GM19372 (cell line): ENCODE measurements around the gene KIF26A.

Source experiments
- ATAC-seq: cut with Tn5 transposase; IDR thresholded peaks from one replicate; pipeline ENCODE4 v1.9.1; 2021; ENCODE audit warnings: mild to moderate bottlenecking, low read depth, moderate library complexity; ENCODE audit not compliant: unreplicated experiment

The KIF26A gene

DNA sequence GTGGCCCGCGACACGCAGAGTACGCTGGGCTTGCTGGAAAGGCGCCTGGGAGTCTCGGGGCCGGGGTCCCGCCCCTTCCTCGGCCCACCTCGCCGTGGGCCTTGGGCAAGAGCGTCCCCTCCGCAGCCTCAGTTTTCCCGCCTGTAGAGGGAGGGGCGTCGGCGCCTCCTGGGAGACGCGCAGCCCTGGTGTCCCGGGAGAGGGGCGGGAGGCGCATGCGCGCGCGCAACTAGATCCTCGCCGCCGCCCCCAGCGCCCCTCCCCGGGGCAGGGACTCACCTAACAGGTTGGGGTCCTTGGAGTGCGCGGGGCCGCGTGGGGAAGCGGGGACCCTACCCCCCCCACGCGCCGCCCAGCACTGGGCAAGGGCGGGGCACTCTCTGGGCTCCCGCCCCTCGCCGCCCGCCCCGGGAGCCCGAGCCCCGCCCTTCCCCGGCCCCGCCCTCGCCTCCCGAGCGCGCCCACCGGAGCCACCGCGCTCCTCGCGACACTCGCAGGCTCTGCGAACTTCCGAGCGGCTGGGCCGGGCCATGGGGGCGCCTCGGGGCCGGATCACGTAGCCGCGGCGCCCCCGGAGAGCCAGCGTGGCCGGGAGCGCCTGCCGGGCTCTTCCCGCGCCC lies at the start of gene KIF26A:
Gene KIF26A (plus strand): TSS at position 490 of the 620 bp plus-strand sequence. CDS start 136 bp downstream, outside the sequence.
- ATAC-seq = no peak

DNA sequence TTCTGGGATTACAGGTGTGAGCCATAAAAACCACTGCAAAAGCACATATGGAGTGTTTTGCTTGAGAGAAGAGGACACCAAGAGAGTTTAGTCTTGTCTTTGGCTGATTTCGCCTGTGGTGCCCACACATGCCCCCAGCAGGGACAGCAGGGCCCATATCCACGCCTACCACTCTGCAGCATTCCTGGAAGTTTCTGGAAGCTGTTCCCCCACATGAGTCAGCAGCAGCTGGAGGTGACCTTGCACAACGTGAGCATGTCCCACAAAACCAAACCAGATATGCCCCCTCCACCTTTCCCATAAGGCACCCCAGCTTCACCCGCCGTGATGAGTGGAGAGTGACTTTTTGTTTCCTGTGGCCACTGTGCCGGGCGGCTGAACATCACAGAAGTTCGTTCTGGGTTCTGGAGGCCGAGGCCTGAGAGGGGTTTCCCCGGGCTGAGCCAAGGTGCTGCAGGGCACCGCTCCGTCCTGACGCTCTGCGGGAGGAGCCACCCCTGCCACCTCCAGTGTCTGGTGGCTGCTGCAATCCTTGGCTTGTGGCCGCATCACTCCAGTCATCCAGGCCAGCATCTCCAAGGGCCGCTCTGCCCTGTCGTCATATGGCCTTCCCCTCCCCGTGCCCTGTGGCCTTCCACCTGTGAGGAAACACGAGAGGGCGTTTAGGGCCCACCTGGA lies 48.2 kb upstream of the KIF26A start:
- no peak for ATAC-seq

DNA sequence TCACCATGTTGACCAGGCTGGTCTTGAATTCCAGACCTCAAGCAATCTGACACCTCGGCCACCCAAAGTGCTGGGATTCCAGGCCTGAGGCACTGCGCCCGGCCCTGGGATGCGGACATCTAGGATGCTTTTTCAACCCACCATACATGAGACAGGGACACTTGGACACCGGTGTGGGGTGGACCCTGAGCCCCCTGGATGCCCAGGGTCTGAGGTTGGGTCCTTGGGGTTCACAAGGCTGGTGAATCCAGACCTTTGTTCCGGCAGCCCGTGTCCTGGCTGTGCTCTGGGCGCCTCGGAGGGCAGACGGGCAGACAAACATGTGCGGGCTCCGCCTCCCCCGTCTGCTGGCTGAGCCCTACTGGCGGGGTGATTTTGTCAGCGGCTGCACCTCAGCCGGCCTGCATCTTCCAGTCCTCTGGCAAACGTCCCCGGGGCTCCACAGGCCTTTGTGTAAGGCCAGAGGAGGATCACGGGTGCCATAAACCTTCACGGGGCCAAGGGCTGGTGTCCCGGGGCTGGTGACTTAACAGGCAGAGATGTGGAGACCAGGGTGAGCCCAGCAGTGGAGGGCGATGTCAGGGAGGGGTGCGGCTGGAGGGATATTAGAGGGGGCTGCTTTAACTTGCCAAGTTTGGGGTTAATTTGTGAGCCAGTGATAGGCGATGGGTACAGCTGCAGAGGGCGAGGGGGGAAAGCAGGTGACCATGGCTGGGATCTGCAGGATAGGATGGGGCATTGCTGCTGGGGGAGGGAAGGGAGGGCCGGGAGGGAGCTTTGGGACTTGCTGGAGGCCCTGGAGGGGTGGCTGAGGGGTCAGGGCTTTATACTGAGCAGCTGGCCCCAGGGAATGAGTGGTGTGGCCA lies 47.1 kb upstream of the KIF26A start:
- no peak for ATAC-seq

DNA sequence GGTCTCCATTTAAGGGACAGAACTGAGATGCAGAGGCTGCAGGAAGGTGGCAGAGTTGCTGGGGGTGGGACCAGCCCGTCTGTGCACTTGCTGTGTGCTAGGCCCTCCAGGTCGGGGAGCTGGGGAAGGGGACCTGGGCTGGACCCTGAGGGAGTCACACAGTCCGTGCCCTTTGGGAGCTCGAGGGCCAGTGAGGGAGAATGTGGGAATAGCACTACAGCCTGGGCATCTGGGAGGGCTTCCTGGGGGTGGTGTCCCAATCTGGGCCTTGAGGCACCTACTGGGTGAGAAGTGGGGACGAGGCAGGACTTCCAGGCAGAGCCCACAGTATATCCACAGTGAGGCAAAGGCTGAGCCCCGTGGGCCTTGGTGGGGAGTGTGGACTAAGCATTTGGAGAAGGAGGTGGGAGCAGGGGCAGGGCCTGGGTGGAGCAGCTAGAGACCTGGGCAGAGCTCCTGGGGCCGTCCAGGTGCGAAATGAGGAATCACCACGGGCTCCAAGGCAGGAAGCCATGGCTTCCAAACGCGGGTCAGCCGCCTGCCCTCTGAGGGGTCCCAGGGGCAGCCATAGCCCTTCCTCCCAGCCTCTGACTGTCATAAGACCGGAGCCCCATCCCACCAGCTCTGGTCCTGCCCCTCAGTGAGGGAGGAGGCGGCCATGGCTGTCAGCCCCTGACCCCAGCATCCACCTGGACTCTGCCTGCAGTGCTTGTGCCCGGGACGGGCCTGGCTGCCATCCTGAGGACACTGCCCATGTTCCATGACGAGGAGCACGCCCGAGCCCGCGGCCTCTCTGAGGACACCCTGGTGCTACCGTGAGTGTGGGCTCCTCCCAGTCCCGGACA lies 46.2 kb upstream of the KIF26A start:
- ATAC-seq = no peak

DNA sequence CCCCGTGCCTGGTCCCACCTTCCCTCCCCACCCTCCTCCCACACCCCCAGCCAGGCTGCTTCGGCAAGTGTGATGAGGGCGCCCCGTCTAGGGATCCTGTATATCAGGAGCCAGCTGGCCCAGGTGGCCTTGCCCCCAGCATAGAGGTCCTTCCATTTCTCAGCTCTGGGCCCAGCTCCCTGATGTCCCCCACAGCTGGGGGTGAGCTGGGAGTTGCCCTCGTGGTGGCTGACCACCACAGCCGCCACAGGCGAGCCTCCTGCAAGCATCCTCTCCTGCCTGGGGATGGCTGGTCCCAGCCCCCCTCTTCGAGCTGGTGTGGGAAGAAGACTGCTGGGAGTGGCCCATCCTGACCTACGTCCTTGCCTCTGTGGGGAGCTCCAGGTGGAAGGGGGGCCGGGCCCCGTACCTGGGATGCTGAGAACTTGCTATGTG lies 45.4 kb upstream of the KIF26A start:
- no peak for ATAC-seq

DNA sequence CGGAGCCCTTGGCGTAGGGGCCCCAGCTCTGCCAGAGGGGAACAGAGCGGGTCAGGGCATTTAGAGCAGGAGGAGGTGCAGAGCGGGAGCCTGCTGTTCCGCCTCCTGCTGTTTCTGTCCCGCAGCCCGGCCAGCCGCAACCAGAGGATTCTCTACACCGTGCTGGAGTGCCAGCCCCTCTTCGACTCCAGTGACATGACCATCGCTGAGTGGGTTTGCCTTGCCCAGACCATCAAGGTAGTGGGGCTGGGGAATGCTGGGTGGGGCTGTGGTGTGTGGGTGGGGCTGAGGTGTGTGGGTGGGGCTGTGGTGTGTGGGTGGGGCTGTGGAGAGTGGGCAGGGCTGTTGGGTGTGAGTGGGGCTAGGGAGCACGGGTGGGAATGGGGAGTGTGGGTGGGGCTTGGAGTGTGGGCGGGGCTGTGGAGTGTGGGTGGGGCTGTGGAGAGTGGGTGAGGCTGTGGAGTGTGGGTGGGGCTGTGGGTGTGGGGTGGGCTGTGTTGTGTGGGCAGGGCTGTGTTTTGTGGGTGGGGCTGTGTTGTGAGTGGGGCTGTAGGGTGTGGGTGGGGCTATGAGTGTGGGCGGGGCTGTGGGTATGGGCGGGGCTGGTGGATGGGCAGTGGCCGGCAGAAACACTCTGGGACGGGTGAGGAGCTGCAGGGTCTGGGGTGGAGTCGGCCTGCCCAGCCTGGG lies 44.9 kb upstream of the KIF26A start:
- no peak for ATAC-seq

DNA sequence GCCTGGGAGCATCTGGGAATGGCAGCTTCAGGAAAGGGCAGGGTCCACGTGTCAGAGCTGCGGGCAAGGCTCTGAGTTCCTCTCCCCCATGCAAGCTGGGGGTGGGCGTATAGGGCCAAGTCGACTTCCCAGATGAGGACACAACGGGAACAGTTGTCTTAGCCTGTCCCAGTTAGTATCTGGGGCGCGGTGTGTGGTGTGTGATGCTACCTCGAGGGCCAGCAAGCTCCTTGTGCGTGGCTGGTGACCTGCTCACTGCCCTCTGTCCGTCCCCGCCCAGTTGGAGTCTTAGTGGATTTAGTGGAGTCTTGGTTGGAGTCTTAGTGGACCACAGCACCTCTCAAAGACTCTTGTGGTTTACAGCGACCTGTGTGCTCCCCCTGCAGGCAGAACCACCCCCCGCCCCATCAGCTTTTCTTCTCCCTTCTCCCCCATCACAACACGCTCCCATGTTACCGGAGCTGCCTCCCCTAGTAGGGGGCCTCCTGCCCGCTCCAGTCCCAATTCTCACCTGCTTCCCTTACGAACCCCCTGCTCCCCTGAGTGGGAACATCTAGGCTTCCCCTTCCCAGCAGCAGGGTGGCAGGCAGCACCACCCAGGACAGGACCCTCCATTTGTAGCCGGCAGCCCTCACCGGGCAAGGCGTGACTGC lies 44.2 kb upstream of the KIF26A start:
- no peak for ATAC-seq

DNA sequence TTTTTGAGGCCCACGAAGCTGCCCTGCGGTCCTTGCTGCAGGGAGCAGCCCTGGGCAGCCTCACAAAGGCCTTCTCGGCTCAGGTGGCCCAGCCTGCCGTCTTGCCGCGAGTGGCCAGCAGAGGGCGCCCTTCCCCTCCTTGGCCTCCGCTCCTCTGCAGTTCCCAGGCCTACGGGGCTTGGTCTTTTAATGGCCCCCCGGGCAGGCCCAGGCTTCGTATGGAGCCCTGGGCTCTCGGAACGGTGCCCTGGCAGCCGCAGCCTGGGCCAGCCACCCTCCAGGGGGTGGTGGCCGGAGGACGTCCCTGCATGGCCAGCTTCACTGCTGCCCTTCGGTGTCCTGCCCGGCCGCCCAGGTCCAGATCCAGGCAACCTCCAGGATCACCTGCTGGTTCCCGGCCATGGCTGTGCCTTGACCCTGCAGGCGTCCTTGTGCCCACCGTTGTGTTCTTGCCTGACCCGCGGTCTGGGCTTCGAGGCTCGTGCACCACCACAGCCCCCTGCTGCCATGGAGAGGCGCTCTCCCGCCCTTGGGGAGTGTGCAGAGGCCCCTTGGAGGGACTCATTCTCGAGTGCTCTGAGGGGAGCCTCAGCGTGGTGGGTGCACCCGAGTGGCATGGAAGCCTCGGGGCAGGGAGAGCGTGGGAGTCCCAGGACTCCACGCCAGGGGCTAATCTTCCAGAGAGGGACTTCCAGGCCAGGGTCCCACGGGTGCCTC lies 43.5 kb upstream of the KIF26A start:
- ATAC-seq = no peak

DNA sequence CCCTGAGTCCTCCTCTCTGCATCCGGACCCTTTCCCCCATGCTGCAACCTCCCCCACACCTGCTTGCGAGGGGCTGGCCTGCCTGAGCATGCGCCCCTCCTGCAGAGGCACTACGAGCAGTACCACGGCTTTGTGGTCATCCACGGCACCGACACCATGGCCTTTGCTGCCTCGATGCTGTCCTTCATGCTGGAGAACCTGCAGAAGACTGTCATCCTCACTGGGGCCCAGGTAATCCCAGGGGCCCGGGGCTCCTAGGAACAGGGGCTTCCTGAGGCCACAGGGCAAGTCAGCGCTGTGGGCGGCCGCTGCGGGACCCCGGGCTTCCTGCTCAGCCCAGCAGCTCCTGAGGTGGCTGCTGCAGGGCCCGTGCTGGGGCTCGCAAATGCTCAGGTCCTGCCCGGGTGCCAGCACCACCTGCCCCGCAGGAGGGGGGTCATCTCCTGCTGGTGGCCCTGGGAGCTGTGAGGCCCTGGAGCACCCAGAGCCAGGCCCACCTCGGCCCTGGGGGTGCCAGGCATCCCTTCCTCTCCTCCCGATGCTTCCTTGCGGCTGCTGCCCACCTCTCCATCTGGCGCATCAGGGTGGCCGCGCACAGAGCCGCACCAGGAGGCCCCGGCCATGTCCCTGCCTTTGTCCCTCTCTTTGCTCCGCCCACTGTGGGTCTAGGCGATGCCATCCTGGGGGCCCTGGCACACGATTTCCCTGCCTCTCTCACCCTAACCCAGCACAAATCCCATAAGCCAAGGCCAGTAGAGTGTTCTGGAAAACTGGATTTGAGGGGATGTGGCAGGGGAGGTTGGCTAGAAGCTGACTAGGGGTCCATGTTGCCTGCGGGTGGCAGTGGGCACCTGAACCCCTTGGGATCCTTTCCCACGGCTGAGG lies 42.7 kb upstream of the KIF26A start:
- ATAC-seq = no peak

DNA sequence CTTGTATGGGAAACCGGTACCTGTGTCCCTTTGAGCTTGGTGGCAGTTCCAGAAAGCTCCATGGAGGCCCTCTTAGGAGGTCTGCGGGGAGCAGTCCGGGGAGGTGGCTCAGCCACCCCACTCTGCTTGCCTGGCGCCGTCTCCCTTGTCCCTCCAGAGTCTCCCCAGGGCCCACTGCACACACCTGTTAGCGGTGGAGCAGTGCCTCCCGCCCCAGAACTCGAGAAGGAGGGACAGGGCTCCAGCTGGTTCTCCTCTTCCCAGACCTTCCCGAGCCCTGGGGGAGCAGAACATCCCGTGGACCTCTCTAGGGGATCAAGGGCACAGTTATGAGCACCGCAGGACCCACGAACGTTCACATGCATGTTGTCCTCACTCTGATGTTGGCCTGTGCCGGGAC lies 42.1 kb upstream of the KIF26A start:
- no peak for ATAC-seq

DNA sequence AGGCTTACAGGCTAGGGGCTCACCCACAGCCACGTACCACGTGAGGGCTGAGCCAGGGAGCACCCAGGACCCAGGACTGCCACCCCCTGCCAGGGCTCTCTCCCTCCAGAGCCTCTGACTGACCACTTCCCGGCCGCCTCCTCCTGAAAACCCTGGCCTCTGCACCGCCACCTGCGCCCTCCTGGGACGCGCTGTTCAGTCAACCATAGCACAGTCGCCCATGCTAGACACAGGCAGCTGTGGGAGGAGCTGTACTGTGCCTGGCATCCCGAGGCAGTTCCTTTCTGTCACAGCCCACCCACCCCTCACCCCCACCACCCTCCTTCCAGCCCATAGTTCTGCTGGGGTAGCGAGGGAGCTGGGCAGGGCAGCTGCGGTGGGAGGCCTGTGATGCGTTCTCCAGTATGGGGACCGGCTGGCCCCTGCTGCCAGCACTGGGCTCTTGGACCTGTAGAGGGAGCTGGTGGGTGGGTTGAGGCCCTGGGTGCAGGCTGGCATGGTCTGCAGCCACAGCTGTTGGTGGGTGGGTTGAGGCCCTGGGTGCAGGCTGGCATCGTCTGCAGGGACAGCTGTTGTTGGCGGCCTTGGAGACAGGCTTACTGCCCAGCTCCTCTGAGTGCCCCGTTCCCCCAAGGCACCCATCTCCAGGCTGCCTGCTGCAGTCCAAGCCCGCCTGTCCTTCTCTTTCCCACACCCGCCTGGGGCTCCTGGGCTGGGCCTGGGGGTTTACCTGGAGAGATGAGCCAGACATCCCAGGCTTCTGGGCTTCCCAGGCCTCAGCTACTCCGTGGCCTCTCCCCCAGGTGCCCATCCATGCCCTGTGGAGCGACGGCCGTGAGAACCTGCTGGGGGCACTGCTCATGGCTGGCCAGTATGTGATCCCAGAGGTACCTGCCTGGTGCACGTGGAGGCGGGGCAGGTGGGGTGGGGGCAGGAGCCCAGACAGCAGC lies 41.4 kb upstream of the KIF26A start:
- ATAC-seq = no peak

DNA sequence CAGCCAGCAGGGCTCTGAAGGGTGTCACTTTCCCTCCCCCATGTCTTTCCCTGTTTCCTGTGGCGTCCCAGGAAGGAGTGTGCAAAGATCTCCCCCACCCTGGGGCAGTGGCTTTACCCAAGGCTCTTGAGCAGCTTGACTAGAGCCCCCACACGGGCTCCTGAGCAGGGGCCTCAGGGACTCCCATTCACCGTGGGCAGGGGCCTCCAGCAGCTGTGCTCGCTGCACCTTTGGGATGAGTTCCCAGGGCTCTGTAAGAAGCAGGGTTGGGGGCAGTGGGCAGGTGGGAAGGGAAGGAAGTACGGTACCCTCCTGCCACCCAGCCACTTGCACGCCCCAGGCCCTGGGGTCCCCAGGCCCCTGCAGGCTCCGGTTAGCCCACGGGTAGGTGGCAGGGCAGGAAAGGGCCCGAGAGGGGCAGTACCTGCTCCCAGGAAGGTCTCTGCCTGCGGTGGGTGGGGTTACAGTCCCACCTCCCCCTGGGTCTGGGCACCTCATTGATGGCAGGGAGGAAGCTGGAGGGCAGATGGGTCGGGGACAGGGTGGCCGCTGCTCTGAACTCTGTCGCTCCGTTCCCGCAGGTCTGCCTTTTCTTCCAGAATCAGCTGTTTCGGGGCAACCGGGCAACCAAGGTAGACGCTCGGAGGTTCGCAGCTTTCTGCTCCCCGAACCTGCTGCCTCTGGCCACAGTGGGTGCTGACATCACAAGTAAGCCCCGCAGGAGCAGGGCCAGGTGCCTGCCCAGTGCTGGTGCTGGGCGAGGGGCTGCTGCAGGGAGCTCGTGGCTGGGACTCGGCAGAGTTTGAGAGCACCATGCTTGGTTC lies 39.9 kb upstream of the KIF26A start:
- no peak for ATAC-seq

DNA sequence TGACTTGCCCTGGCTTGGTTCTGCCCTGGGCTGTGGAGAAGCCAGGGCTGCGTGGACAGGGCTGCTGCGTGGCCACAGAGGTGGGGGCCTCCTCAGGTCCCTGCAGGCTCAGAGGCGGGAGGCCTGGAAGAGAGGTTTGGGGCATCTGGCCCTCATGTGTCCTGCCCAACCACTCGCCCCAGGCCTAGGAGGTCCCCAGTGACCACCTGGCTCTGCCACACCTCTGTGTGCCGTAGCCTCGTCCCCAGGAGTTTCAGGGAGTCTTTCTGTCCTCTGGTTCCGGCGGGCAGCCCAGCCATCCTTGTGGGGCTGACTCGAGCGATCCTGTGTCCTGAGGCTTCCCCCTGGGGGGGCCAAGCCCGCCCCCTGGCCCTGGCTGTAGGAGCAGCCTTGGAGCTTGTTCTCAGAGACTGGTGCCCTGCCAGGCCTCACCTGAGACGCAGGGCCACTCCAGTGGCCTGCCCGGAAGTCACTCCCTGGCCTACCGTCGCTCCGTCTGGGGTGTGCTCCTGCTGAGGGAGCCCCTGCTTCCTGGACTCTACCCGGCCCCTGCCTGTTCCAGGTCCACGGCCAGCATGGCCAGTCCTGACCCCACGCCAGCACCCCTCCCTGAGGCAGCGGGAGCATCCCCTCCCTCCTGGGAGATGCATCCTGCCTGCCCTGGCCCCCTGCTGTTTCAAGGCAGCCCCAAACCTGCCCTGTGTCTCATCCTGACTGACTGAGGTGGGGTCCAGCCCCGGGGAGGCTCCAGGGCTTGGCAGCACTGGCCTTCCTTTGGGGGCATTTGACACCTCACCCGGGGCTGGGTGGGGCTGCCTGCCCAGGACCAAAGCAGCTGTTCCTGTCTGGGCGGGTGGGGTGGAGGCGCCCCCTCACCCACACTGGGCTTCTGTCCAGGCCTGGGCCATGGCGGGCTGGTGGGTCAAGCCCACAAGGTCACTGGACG lies 39.0 kb upstream of the KIF26A start:
- ATAC-seq = no peak

DNA sequence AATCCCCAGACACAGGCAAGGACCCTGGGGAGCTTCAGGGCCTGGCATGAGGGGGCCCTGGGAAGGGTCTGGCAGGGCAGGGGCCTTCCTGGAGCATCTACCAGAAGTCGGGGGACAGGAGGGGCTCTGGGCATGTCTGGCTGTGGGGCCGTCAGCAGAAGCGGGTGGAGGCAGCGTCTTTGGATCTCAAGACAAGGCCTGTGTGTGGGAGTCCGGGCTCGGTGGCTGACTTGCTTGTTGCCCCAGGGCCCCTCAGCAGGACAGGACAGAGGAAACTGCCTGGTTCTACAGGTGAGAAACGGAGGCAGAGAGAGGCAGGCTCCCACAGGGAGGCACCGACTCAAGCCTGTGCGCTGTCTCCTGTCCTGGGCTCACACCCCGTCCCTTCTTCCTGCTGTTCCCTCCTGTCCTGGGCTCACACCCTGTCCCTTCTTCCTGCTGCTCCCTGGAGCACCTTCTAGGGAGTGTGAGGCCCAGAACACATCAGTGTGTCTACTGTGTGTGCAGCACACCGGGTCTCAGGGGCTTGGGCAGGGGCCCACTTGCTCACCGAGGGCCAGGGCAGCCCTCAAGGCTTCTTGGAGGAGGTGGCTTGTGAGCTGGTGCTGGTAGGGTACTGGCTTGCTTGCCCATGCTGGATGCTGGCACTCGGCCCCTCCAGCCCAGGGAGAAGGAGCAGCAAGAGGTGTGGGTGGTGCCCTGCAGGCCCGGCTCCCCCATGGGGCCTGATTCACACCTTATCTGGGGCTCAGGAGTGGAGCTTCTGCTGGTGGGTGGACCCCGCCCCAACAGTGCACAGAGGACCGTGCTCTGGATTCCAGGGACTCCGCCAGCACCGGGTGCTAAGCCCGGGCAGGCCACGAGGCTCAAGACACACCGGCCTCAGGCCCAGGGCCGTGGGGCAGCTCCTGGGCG lies 38.0 kb upstream of the KIF26A start:
- ATAC-seq = no peak
